Colon (tissue), 2 donors: ENCODE measurements around the gene MS4A2.
A peak's percentile ranks its signal among the peaks of the same experiment; 100 is the strongest.
"Not testable (repeated sequence)": the region's sequence is repeated elsewhere in the genome, so short reads cannot be mapped to it uniquely, and the experiment has no call there.

Source experiments
- FAIRE-seq: peaks from 2 replicates; lab custom pipeline; 2012; peaks lifted over from hg19 to GRCh38; lab: Jason Lieb, UNC
- donor health status: control.
- donor health status: control.

The MS4A2 gene

GRCh38 chr11:60101368-60101767 is 12.9 kb downstream of the MS4A2 start:
- FAIRE-seq: not testable (repeated sequence)

GRCh38 chr11:60104471-60105115 is 16.1 kb downstream of the MS4A2 start:
- not testable (repeated sequence) for FAIRE-seq

- not testable (repeated sequence) for FAIRE-seq
These were observed 20.2 kb downstream of the MS4A2 start for GRCh38 chr11:60108631-60109030.

- no peak for FAIRE-seq
These were observed 23.3 kb downstream of the MS4A2 start for GRCh38 chr11:60111793-60112192.

- FAIRE-seq: no peak
These were observed 28.7 kb downstream of the MS4A2 start for GRCh38 chr11:60116996-60117790.

GRCh38 chr11:60118338-60118737 is 29.9 kb downstream of the MS4A2 start:
- no peak for FAIRE-seq

GRCh38 chr11:60119710-60120109 is 31.2 kb downstream of the MS4A2 start:
- FAIRE-seq: no peak

GRCh38 chr11:60121264-60121663 is 32.8 kb downstream of the MS4A2 start:
- FAIRE-seq: no peak

- no peak for FAIRE-seq
These were observed 34.1 kb downstream of the MS4A2 start for GRCh38 chr11:60122414-60123036.

GRCh38 chr11:60124802-60125432 is 36.5 kb downstream of the MS4A2 start:
- no peak for FAIRE-seq

- FAIRE-seq: peak; percentile 33
These were observed 37.6 kb downstream of the MS4A2 start for GRCh38 chr11:60125956-60126585.

GRCh38 chr11:60127311-60127811 is 38.9 kb downstream of the MS4A2 start:
- no peak for FAIRE-seq

GRCh38 chr11:60128376-60128775 is 39.9 kb downstream of the MS4A2 start:
- no peak for FAIRE-seq

- not testable (repeated sequence) for FAIRE-seq
These were observed 40.4 kb downstream of the MS4A2 start for GRCh38 chr11:60128866-60129265.

- FAIRE-seq: no peak
These were observed 41.4 kb downstream of the MS4A2 start for GRCh38 chr11:60129853-60130252.

GRCh38 chr11:60130496-60130895 is 42.0 kb downstream of the MS4A2 start:
- FAIRE-seq: no peak

GRCh38 chr11:60131912-60132311 is 43.4 kb downstream of the MS4A2 start:
- FAIRE-seq: no peak

GRCh38 chr11:60133917-60134316 is 45.5 kb downstream of the MS4A2 start:
- FAIRE-seq: no peak

GRCh38 chr11:60143768-60144167 is 55.3 kb downstream of the MS4A2 start:
- no peak for FAIRE-seq

GRCh38 chr11:60145677-60146076 is 57.2 kb downstream of the MS4A2 start:
- FAIRE-seq: no peak
